ENCODE data around the gene ZNF100.

GRCh38 chr19:21705393-21705792 lies 62.0 kb downstream of the ZNF100 start:
- TF ChIP-seq EP300 (IDR thresholded peaks at IDR 0.05) (no peak), POLR2AphosphoS5 (IDR thresholded peaks at IDR 0.05) (no peak), POLR2A (IDR thresholded peaks at IDR 0.05) (no peak)
- TF ChIP-seq, protein P1, sequence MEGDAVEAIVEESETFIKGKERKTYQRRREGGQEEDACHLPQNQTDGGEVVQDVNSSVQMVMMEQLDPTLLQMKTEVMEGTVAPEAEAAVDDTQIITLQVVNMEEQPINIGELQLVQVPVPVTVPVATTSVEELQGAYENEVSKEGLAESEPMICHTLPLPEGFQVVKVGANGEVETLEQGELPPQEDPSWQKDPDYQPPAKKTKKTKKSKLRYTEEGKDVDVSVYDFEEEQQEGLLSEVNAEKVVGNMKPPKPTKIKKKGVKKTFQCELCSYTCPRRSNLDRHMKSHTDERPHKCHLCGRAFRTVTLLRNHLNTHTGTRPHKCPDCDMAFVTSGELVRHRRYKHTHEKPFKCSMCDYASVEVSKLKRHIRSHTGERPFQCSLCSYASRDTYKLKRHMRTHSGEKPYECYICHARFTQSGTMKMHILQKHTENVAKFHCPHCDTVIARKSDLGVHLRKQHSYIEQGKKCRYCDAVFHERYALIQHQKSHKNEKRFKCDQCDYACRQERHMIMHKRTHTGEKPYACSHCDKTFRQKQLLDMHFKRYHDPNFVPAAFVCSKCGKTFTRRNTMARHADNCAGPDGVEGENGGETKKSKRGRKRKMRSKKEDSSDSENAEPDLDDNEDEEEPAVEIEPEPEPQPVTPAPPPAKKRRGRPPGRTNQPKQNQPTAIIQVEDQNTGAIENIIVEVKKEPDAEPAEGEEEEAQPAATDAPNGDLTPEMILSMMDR (IDR thresholded peaks at IDR 0.05), result no peak

Measured in suprapubic skin (tissue), 4 donors.